Activated CD4-positive, CD25-positive, alpha-beta regulatory T cell treated with anti-CD3 and anti-CD28 coated beads, Interleukin-2, amount 50 U/mL, for 24 hours (primary cell): ENCODE measurements around the gene RRAGA.
"Not testable (repeated sequence)": the region's sequence is repeated elsewhere in the genome, so short reads cannot be mapped to it uniquely, and the experiment has no call there.

Source experiments
- ATAC-seq, 2 donors: fragments of 150-1000 bp; cut with Tn5 transposase; one replicate each; pipeline ENCODE4 v1.10.0; 2021; ENCODE audit warnings: mild to moderate bottlenecking in 1 of 2, moderate library complexity in 1 of 2

The RRAGA gene

GRCh38 chr9:19048966-19049916, at the start of gene RRAGA:
RRAGA (plus strand) TSS chr9:19049427; CDS start chr9:19049660, 233 bp downstream.
- ATAC-seq: peak; percentile 89 to 93

- ATAC-seq: no peak
These were observed 49.1 kb upstream of the RRAGA start for GRCh38 chr9:19000133-19000532.

GRCh38 chr9:19009391-19009965, 39.7 kb upstream of the RRAGA start:
- no peak for ATAC-seq

GRCh38 chr9:19018201-19018600, 31.0 kb upstream of the RRAGA start:
- no peak for ATAC-seq

- no peak for ATAC-seq
These were observed 28.3 kb upstream of the RRAGA start for GRCh38 chr9:19020886-19021455.

- not testable (repeated sequence) for ATAC-seq
These were observed 27.6 kb upstream of the RRAGA start for GRCh38 chr9:19021649-19022048.

- ATAC-seq: no peak
These were observed 27.0 kb upstream of the RRAGA start for GRCh38 chr9:19022206-19022605.

GRCh38 chr9:19023078-19023477, 26.1 kb upstream of the RRAGA start:
- ATAC-seq: no peak

- no peak for ATAC-seq
These were observed 22.9 kb upstream of the RRAGA start for GRCh38 chr9:19026375-19026774.

GRCh38 chr9:19027825-19028224, 21.4 kb upstream of the RRAGA start:
- no peak for ATAC-seq

- no peak for ATAC-seq
These were observed 20.3 kb upstream of the RRAGA start for GRCh38 chr9:19028835-19029451.

GRCh38 chr9:19030899-19031298, 18.3 kb upstream of the RRAGA start:
- ATAC-seq: no peak

GRCh38 chr9:19032406-19032805, 16.8 kb upstream of the RRAGA start:
- ATAC-seq: no peak

GRCh38 chr9:19033015-19033414, 16.2 kb upstream of the RRAGA start, which contains the start of gene SAXO1:
SAXO1 (minus strand) TSS chr9:19033209; CDS start chr9:19032908, 301 bp downstream.
- no peak for ATAC-seq

- no peak for ATAC-seq
These were observed 12.6 kb upstream of the RRAGA start for GRCh38 chr9:19036611-19037010.

GRCh38 chr9:19049917-19050636, 850 bp downstream of the RRAGA start:
- no peak for ATAC-seq

GRCh38 chr9:19050637-19051591, 1.7 kb downstream of the RRAGA start:
- no peak for ATAC-seq

- no peak for ATAC-seq
These were observed 7.8 kb downstream of the RRAGA start for GRCh38 chr9:19057033-19057432.

GRCh38 chr9:19074229-19074628, 25.0 kb downstream of the RRAGA start:
- ATAC-seq: no peak

- ATAC-seq: no peak
These were observed 25.6 kb downstream of the RRAGA start for GRCh38 chr9:19074836-19075235.

GRCh38 chr9:19085295-19085694, 36.1 kb downstream of the RRAGA start:
- peak in 1 of 2 donors; percentile 53 for ATAC-seq
